DND-41 (cell line): ENCODE data around the gene SNAP25.

Experiments
- EZH2 ChIP-seq: IDR thresholded peaks from 3 replicates; pipeline ENCODE4 v1.6.1; 2012; ENCODE audit warnings: borderline replicate concordance, low read depth, mild to moderate bottlenecking, moderate library complexity, low read length, inconsistent platforms; ENCODE audit not compliant: severe bottlenecking
- TF ChIP-seq, protein P1 (sequence below): IDR thresholded peaks from 2 replicates; pipeline ENCODE4 v1.5.1; 2012; ENCODE audit warnings: borderline replicate concordance, low read length, moderate library complexity, mild to moderate bottlenecking; ENCODE audit not compliant: poor library complexity, severe bottlenecking; ENCODE audit errors: extremely low read depth

DNA sequence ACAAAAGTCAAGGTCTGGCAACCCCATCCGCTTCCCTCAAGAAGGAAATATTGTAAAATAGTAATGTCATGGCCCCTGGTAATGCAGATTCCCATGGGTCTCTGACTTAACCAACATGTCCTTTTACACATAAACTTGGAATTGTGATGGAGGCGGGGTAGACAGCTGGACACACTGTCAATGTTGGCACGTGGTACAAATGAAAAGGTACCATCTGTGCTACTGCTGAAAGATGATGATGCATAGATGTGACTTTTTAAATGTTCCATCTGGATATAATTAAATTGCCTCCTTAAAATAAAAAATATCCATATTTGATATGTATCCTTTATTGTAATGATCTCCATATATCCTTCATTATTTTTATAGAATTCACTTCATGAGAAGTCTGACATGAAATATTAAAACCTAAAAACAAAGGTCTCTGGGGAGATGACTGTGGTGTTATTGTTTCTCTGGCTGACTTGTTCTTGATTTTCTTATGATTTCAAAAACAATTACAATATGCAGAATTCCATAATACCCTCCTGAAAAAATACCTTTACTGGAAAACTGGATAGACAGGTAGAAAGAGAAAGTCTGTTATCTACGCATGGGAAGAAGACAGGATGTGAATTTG is 110.9 kb downstream of the SNAP25 start:
- TF ChIP-seq, protein P1, sequence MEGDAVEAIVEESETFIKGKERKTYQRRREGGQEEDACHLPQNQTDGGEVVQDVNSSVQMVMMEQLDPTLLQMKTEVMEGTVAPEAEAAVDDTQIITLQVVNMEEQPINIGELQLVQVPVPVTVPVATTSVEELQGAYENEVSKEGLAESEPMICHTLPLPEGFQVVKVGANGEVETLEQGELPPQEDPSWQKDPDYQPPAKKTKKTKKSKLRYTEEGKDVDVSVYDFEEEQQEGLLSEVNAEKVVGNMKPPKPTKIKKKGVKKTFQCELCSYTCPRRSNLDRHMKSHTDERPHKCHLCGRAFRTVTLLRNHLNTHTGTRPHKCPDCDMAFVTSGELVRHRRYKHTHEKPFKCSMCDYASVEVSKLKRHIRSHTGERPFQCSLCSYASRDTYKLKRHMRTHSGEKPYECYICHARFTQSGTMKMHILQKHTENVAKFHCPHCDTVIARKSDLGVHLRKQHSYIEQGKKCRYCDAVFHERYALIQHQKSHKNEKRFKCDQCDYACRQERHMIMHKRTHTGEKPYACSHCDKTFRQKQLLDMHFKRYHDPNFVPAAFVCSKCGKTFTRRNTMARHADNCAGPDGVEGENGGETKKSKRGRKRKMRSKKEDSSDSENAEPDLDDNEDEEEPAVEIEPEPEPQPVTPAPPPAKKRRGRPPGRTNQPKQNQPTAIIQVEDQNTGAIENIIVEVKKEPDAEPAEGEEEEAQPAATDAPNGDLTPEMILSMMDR = no peak
- TF ChIP-seq EZH2 = no peak
